Natural killer cell (primary cell): ENCODE data around the gene STX5. TPM values are rescaled to one million over a fixed set of nuclear protein-coding genes. Genes with fewer than 3 reads are reported as not detected.

Experiments used
- ATAC-seq, 3 donors: fragments of 150-1000 bp in 2 of 3; fragments of 200-7000 bp in 1 of 3; cut with Tn5 transposase; 1 replicate in 1 of 3; 2 replicates in 2 of 3; pipeline ENCODE4 v1.10.0; 2021; ENCODE audit warnings: mild to moderate bottlenecking in 2 of 3, moderate library complexity in 2 of 3
- DNase-seq, 2 donors: peaks; one replicate each; pipeline versions ENCODE4 v3.0.0 to v3.0.0-alpha.2; 2013 to 2021; ENCODE audit warnings: mixed read lengths in 1 of 2
- H3K27ac ChIP-seq: one replicate; pipeline ENCODE4 v1.5.1; 2013; ENCODE audit warnings: mild to moderate bottlenecking, low read length
- H3K27me3 ChIP-seq: one replicate; pipeline ENCODE4 v1.6.1; 2013; ENCODE audit warnings: low read length; ENCODE audit not compliant: control insufficient read depth, insufficient read depth
- H3K36me3 ChIP-seq: one replicate; pipeline ENCODE4 v1.6.1; 2013; ENCODE audit warnings: low read length; ENCODE audit not compliant: control insufficient read depth, insufficient read depth
- H3K4me1 ChIP-seq: one replicate; pipeline ENCODE4 v1.6.1; 2013; ENCODE audit warnings: low read length; ENCODE audit not compliant: control insufficient read depth, insufficient read depth
- H3K4me3 ChIP-seq: one replicate; pipeline ENCODE4 v1.5.1; 2013; ENCODE audit warnings: low read length
- H3K9me3 ChIP-seq: one replicate; pipeline ENCODE4 v1.6.1; 2013; ENCODE audit warnings: low read length; ENCODE audit not compliant: control insufficient read depth, insufficient read depth
- H3K27ac Mint-ChIP-seq, 2 donors: one replicate each; pipeline ENCODE4 v1.8.0; 2022; ENCODE audit warnings: mild to moderate bottlenecking in 2 of 2, mixed read lengths in 2 of 2, moderate library complexity in 1 of 2
- H3K27me3 Mint-ChIP-seq, 2 donors: one replicate each; pipeline ENCODE4 v1.8.0; 2022; ENCODE audit warnings: low read depth in 2 of 2, mixed read lengths in 2 of 2
- H3K36me3 Mint-ChIP-seq: one replicate; pipeline ENCODE4 v1.8.0; 2022; ENCODE audit warnings: mixed read lengths
- H3K4me1 Mint-ChIP-seq, 2 donors: one replicate each; pipeline ENCODE4 v1.8.0; 2022; ENCODE audit warnings: mixed read lengths in 2 of 2
- H3K4me3 Mint-ChIP-seq: one replicate; pipeline ENCODE4 v1.8.0; 2022; ENCODE audit warnings: mild to moderate bottlenecking, moderate library complexity, mixed read lengths
- H3K9me3 Mint-ChIP-seq, 2 donors: one replicate each; pipeline ENCODE4 v1.8.0; 2022; ENCODE audit warnings: mixed read lengths in 2 of 2
- CTCF ChIP-seq: fragments of 200-600 bp; IDR thresholded peaks from one replicate; pipeline ENCODE4 v1.8.0; 2022; ENCODE audit warnings: antibody characterized with exemption
- WGBS: methylation state at CpG from one replicate; pipeline ENCODE4 v1.1.7; 2013; ENCODE audit warnings: missing lambda C conversion rate; ENCODE audit not compliant: insufficient coverage; 5-methylcytosine and 5-hydroxymethylcytosine counted together
- intact Hi-C: fragments of 100-400 bp; cut with micrococcal nuclease; formaldehyde crosslinking; loops from one replicate; pipeline ENCODE4 v1.14.2; 2022
- total RNA-seq, 4 donors: library from RNA; stranded (reverse); fragments of 120-200 nt in 1 of 4; gene quantifications; one replicate each; pipeline versions ENCODE4 v1.2.3 to v1.2.4, GENCODE V29; 2013 to 2022

The STX5 gene
- total RNA-seq, 3 donors from 2014 or later (not counting 1 experiment from before 2014, with no cell fraction given): 138 to 171 (median 166) TPM

- DNase-seq: no peak
- Histone ChIP-seq H3K27me3 (no peaks in the 10 kb centered on the region), H3K36me3 (peaks cover 33% of the 10 kb centered on the region), H3K4me3 (peak overlapping the region; percentile 79), H3K4me1 (peaks cover 31% of the 10 kb centered on the region), H3K9me3 (no peaks in the 10 kb centered on the region), H3K27ac (peak overlapping the region; percentile 21)
- WGBS: 16% methylated on average over 7 of the region's 8 CpGs
- Mint-ChIP-seq H3K36me3 (peaks cover 18% of the 10 kb centered on the region), H3K4me1 (peaks cover 45% of the 10 kb centered on the region in 2 donors), H3K9me3 (no peaks in the 10 kb centered on the region), H3K27me3 (no peaks in the 10 kb centered on the region), H3K4me3 (peak overlapping the region; percentile 98), H3K27ac (peak overlapping the region; percentile 95 to 97)
- ATAC-seq: no peak
- TF ChIP-seq CTCF: no peak
- intact Hi-C loops: no loop called here
These were observed 22.4 kb upstream of the STX5 start for GRCh38 chr11:62854013-62854824.

DNA sequence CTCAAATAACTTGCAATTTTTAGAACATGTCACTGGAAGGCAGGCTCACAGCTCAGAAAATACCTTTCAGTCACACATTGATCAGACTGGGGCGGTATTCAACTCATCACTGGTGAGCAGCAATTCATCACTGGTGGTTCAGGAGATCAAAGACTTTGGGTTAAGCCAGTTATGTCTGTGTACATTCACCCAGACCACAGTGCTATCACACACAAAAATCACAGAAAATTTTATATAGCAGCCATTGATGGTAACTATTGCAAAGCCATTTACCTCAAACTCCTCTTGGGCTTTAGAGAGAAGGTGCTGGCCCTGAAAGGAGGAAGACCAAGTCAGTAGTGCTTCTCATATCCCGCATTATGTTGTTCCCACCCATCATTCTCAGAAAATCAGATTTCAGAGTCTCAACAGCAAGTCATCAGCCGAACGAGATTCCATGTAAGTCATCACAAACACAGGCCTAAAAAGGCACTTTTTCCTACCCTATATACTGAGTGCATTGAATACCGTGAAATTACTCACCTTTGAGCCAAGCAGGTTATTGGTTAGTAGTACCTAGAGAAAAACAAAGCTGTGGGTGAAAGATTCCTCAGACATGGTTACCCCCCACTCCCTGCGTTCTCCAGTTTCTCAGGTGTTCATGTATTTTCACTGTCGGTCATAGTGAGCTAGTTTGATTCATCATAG lies 21.6 kb upstream of the STX5 start:
- H3K27me3 Mint-ChIP-seq: no peaks in the 10 kb centered on the region
- 59% methylated on average over 6 of the region's 7 CpGs for WGBS
- peaks cover 31% of the 10 kb centered on the region for H3K4me1 ChIP-seq
- H3K4me3 ChIP-seq: no peak overlapping the region
- H3K4me1 Mint-ChIP-seq: peaks cover 45% of the 10 kb centered on the region in 2 donors
- peak overlapping the region; percentile 95 to 97 for H3K27ac Mint-ChIP-seq
- intact Hi-C loops: no loop called here
- DNase-seq (peak in 1 of 2 donors; percentile 57), ATAC-seq (no peak)
- H3K27ac ChIP-seq: no peak overlapping the region
- H3K9me3 ChIP-seq: no peaks in the 10 kb centered on the region
- peaks cover 18% of the 10 kb centered on the region for H3K36me3 Mint-ChIP-seq
- H3K4me3 Mint-ChIP-seq: peak overlapping the region; percentile 98
- no peaks in the 10 kb centered on the region for H3K27me3 ChIP-seq
- H3K36me3 ChIP-seq: peaks cover 33% of the 10 kb centered on the region
- TF ChIP-seq CTCF: no peak
- no peaks in the 10 kb centered on the region for H3K9me3 Mint-ChIP-seq

DNA sequence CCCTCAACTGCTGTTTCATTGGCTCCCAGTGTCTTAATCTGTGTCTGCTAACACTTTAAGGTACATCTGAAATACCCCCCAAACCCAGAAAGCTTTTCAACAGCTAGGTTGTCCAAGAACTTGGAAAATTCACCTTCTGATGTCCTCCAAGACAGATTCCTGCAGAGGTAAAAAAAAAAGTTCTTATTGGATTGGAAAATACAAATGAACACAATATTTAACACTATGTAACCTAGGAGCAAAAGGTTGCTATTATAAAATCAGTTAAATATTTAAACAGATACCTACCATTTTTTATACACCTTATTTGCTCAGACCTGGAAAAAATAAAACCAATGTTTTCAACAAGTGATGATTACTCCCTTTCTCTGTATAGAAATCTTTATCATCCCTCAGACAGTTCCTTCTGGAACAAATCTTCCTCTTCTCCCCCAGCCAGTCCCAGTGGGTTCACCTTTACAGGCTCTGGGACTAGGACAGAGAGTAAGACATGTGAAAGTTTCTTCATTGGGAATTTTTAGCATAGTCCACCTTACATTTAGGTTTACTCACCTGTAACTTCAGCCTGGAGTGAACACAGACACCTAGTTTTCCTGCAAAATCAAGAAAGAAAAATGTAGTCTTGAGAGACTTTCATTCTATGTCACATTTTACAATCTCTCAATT lies 20.8 kb upstream of the STX5 start:
- no peaks in the 10 kb centered on the region for H3K9me3 Mint-ChIP-seq

More for the DNA sequence above, 20.8 kb upstream of the STX5 start:
- Mint-ChIP-seq H3K4me3 (peak overlapping the region; percentile 35), H3K4me1 (peaks cover 45% of the 10 kb centered on the region in 2 donors), H3K36me3 (peaks cover 18% of the 10 kb centered on the region), H3K27ac (peak overlapping the region; percentile 49 to 97), H3K27me3 (no peaks in the 10 kb centered on the region)
- Histone ChIP-seq H3K4me1 (peaks cover 31% of the 10 kb centered on the region), H3K4me3 (no peak overlapping the region), H3K27ac (no peak overlapping the region), H3K9me3 (no peaks in the 10 kb centered on the region), H3K27me3 (no peaks in the 10 kb centered on the region), H3K36me3 (peaks cover 33% of the 10 kb centered on the region)
- ATAC-seq (no peak), DNase-seq (no peak)
- intact Hi-C loops: no loop called here
- TF ChIP-seq CTCF: no peak
